H1 (cell line): Measurements from ENCODE around the gene FBXW10B. TPM values are rescaled to one million over a fixed set of nuclear protein-coding genes. Genes with fewer than 3 reads are reported as not detected.
"Not testable (repeated sequence)": the region's sequence is repeated elsewhere in the genome, so short reads cannot be mapped to it uniquely, and the experiment has no call there.

Experiments
- CTCF ChIA-PET: fragments of 300-600 bp; sonication (Branson Sonifier 250); formaldehyde crosslinking; loops from one replicate; lab custom pipeline; 2021; ENCODE audit not compliant: partially characterized antibody; lab: Charles Lee
- POLR2A ChIA-PET: fragments of 300-600 bp; sonication (Branson Sonifier 250); formaldehyde crosslinking; loops from one replicate; lab custom pipeline; 2021; ENCODE audit warnings: inconsistent platforms; ENCODE audit not compliant: partially characterized antibody; lab: Charles Lee
- DNase-seq, 2 experiments: peaks; one replicate each; pipeline versions ENCODE4 v3.0.0 to v3.0.0-alpha.2; 2010 to 2022; ENCODE audit warnings: low spot score in 2 of 2, low read depth in 1 of 2, mixed read lengths in 1 of 2
- FAIRE-seq: peaks from 2 replicates; lab custom pipeline; 2011; peaks lifted over from hg19 to GRCh38; lab: Jason Lieb, UNC
- H2AFZ ChIP-seq: 2 replicates; pipeline ENCODE4 v1.8.1; 2012; ENCODE audit warnings: low read length, inconsistent platforms
- H2AK5ac ChIP-seq: 2 replicates; pipeline ENCODE4 v1.6.1; 2013; ENCODE audit warnings: low read depth, low read length
- H2BK120ac ChIP-seq: replicated peaks from 2 replicates; pipeline ENCODE3; 2013; ENCODE audit warnings: low read depth, low read length, inconsistent platforms
- H2BK12ac ChIP-seq: 2 replicates; pipeline ENCODE4 v1.6.1; 2013; ENCODE audit warnings: low read depth, low read length
- H2BK15ac ChIP-seq: 2 replicates; pipeline ENCODE4 v1.6.1; 2013; ENCODE audit warnings: low read length
- H2BK20ac ChIP-seq: 2 replicates; pipeline ENCODE4 v1.6.1; 2013; ENCODE audit warnings: low read length
- H2BK5ac ChIP-seq: 2 replicates; pipeline ENCODE4 v1.6.1; 2013; ENCODE audit warnings: low read depth, low read length
- H3K14ac ChIP-seq: 2 replicates; pipeline ENCODE4 v1.6.1; 2013; ENCODE audit warnings: inconsistent platforms; ENCODE audit not compliant: insufficient read length
- H3K18ac ChIP-seq: 2 replicates; pipeline ENCODE4 v1.6.1; 2013; ENCODE audit warnings: low read length; ENCODE audit errors: extremely low read depth
- H3K23ac ChIP-seq: 2 replicates; pipeline ENCODE4 v1.6.1; 2013; ENCODE audit warnings: inconsistent platforms; ENCODE audit not compliant: insufficient read length
- H3K23me2 ChIP-seq: 2 replicates; pipeline ENCODE4 v1.6.1; 2013; ENCODE audit warnings: low read depth, low read length
- H3K27ac ChIP-seq: 2 replicates; pipeline ENCODE4 v1.6.1; 2011; ENCODE audit warnings: low read depth, low read length, inconsistent platforms
- H3K27me3 ChIP-seq, 4 experiments: replicated peaks in 1 of 4; 1 replicate in 1 of 4; 2 replicates in 3 of 4; pipeline versions ENCODE4 v1.6.1 to v1.8.1; 2011 to 2013; ENCODE audit warnings: low read length in 3 of 4, mild to moderate bottlenecking in 3 of 4, inconsistent platforms in 2 of 4, mixed read lengths in 2 of 4, moderate library complexity in 1 of 4; ENCODE audit not compliant: control insufficient read depth in 3 of 4, insufficient read depth in 3 of 4; ENCODE audit errors: extremely low read depth in 1 of 4
- H3K36me3 ChIP-seq, 4 experiments: 2 replicates each; pipeline versions ENCODE4 v1.6.1 to v1.8.1; 2011 to 2013; ENCODE audit warnings: mild to moderate bottlenecking in 4 of 4, low read length in 3 of 4, moderate library complexity in 2 of 4, control low read depth in 1 of 4, inconsistent platforms in 1 of 4; ENCODE audit not compliant: insufficient read depth in 4 of 4, control insufficient read depth in 2 of 4
- H3K4ac ChIP-seq: replicated peaks from 2 replicates; pipeline ENCODE3; 2013; ENCODE audit warnings: low read length, low read depth, mixed read lengths, inconsistent platforms; ENCODE audit not compliant: insufficient read length
- H3K4me1 ChIP-seq, 4 experiments: replicated peaks in 1 of 4; 1 replicate in 1 of 4; 2 replicates in 3 of 4; pipeline versions ENCODE4 v1.6.1 to v1.8.1; 2011 to 2013; ENCODE audit warnings: low read length in 3 of 4, inconsistent platforms in 2 of 4, mixed read lengths in 1 of 4; ENCODE audit not compliant: insufficient read depth in 4 of 4, control insufficient read depth in 3 of 4
- H3K4me2 ChIP-seq, 2 experiments: 2 replicates each; pipeline versions ENCODE4 v1.6.1 to v1.8.1; 2011 to 2013; ENCODE audit warnings: low read depth in 2 of 2, low read length in 2 of 2, control low read depth in 1 of 2, inconsistent platforms in 1 of 2, mild to moderate bottlenecking in 1 of 2; ENCODE audit not compliant: insufficient read depth in 1 of 2
- H3K4me3 ChIP-seq, 4 experiments: fragments of 200-600, 300-600 bp in 1 of 4; sonication (generic), shearing (Covaris generic), sonication (Bioruptor Twin) in 1 of 4; 2 replicates each; pipeline versions ENCODE4 v1.5.1 to v1.8.1; 2011 to 2016; ENCODE audit warnings: low read length in 4 of 4, low read depth in 3 of 4, control low read depth in 2 of 4, inconsistent platforms in 2 of 4, mild to moderate bottlenecking in 2 of 4, mixed read lengths in 1 of 4, moderate library complexity in 1 of 4; ENCODE audit not compliant: insufficient read depth in 2 of 4; ENCODE audit errors: extremely low read depth in 1 of 4
- H3K56ac ChIP-seq: replicated peaks from 2 replicates; pipeline ENCODE3; 2013; ENCODE audit warnings: low read depth, mild to moderate bottlenecking, mixed read lengths, low read length, inconsistent platforms; ENCODE audit not compliant: insufficient read length
- H3K79me1 ChIP-seq: 2 replicates; pipeline ENCODE4 v1.6.1; 2013; ENCODE audit warnings: low read depth, low read length, control low read depth
- H3K79me2 ChIP-seq, 2 experiments: 2 replicates each; pipeline versions ENCODE4 v1.6.1 to v1.8.1; 2012 to 2013; ENCODE audit warnings: low read length in 2 of 2, mild to moderate bottlenecking in 2 of 2, inconsistent platforms in 1 of 2; ENCODE audit not compliant: insufficient read depth in 2 of 2, control insufficient read depth in 1 of 2
- H3K9ac ChIP-seq, 4 experiments: replicated peaks in 1 of 4; 1 replicate in 1 of 4; 2 replicates in 3 of 4; pipeline versions ENCODE4 v1.6.1 to v1.8.1; 2011 to 2013; ENCODE audit warnings: low read depth in 3 of 4, low read length in 3 of 4, control low read depth in 2 of 4, mild to moderate bottlenecking in 2 of 4, moderate library complexity in 2 of 4, inconsistent platforms in 1 of 4; ENCODE audit errors: extremely low read depth in 1 of 4
- H3K9me3 ChIP-seq, 2 experiments: 2 replicates each; pipeline versions ENCODE4 v1.6.1 to v1.8.1; 2012 to 2013; ENCODE audit warnings: mild to moderate bottlenecking in 2 of 2, moderate library complexity in 2 of 2, control low read depth in 1 of 2, inconsistent platforms in 1 of 2, low read depth in 1 of 2, low read length in 1 of 2, mixed read lengths in 1 of 2; ENCODE audit not compliant: insufficient read depth in 2 of 2
- H4K20me1 ChIP-seq, 2 experiments: replicated peaks in 1 of 2; 2 replicates each; pipeline versions ENCODE3 to v1.8.1; 2011 to 2013; ENCODE audit warnings: inconsistent platforms in 2 of 2, low read length in 2 of 2, mild to moderate bottlenecking in 1 of 2; ENCODE audit not compliant: insufficient read depth in 2 of 2, control insufficient read depth in 1 of 2
- H4K5ac ChIP-seq: 2 replicates; pipeline ENCODE4 v1.6.1; 2013; ENCODE audit warnings: low read length, low read depth, mixed read lengths, inconsistent platforms; ENCODE audit not compliant: insufficient read length
- H4K8ac ChIP-seq: 2 replicates; pipeline ENCODE4 v1.8.0; 2013; ENCODE audit warnings: mild to moderate bottlenecking, moderate library complexity, low read length, inconsistent platforms; ENCODE audit not compliant: insufficient read depth; ENCODE audit errors: extremely low read depth
- H4K91ac ChIP-seq: replicated peaks from 2 replicates; pipeline ENCODE3; 2013; ENCODE audit warnings: low read length, mixed read lengths, inconsistent platforms; ENCODE audit not compliant: insufficient read length
- WGBS, 2 experiments: shearing (Covaris generic) in 1 of 2; methylation state at CpG; one replicate each; pipeline versions ENCODE4 v1.1.6 to v1.1.7; 2013 to 2015; ENCODE audit warnings: low lambda C conversion rate in 2 of 2, mixed read lengths in 2 of 2, inconsistent platforms in 1 of 2, low coverage in 1 of 2, missing lambda C conversion rate in 1 of 2; ENCODE audit not compliant: insufficient replicate concordance in 2 of 2, insufficient coverage in 1 of 2, insufficient read length in 1 of 2; ENCODE audit errors: extremely low coverage in 1 of 2, missing lambda C conversion rate in 1 of 2; 5-methylcytosine and 5-hydroxymethylcytosine counted together
- polyA plus RNA-seq, 7 experiments: library from polyadenylated mRNA; depleted of rRNA in 3 of 7; stranded (reverse) in 5 of 7; unstranded in 2 of 7; fragments of >200 nt in 5 of 7; fragments of 200-250 nt in 2 of 7; gene quantifications; 1 replicate in 5 of 7; 2 replicates in 1 of 7; 4 replicates in 1 of 7; pipeline versions ENCODE4 v1.2.1 to v1.2.3, GENCODE V29; 2011 to 2013; ENCODE audit warnings: missing spikeins in 2 of 7, mixed read lengths in 2 of 7
- total RNA-seq: library from RNA; stranded (reverse); fragmentation: NEBNext Ultra II Directional; extraction: Animal tissue kit (Norgen Biotek cat#: 25700); gene quantifications from 2 replicates; pipeline ENCODE4 v1.2.1, GENCODE V29; 2021

The FBXW10B gene
- total and polyA plus RNA-seq, 2 of the 8 experiments (the other 6 are each of a cell fraction or from before 2014, with no cell fraction given): 0.14 TPM; not detected in 1

DNA sequence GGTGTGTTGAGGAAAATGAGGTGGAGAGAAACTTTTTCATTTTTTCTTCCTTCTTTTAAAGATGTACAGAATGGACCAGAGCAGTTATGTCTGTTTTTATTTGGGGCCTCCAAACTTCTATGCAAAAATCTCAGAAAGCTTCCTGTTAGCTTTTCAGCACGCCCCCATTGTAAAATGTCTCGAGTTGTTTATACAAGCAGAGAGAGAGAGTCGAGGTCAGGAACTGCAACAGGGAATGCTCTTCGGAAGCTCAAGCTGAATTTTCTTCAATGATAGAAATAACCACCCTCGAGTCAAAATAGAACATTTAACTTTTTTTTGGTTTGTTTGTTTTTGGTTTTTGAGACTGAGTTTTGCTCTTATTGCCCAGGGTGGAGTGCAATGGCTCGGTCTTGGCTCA is 3.7 kb downstream of the FBXW10B start:
- H3K14ac ChIP-seq, FAIRE-seq, POLR2A ChIA-PET, H4K8ac ChIP-seq, H3K18ac ChIP-seq, H3K4ac ChIP-seq, DNase-seq, H2BK5ac ChIP-seq, H4K91ac ChIP-seq, H3K23ac ChIP-seq, H3K27ac ChIP-seq, H4K5ac ChIP-seq, H3K9ac ChIP-seq, H2AFZ ChIP-seq, H3K27me3 ChIP-seq, H3K23me2 ChIP-seq, H3K4me1 ChIP-seq, H2BK15ac ChIP-seq, H2BK20ac ChIP-seq, H2BK12ac ChIP-seq, CTCF ChIA-PET, H3K9me3 ChIP-seq, H4K20me1 ChIP-seq, H2BK120ac ChIP-seq, H2AK5ac ChIP-seq, H3K4me2 ChIP-seq, H3K56ac ChIP-seq, H3K79me2 ChIP-seq, H3K4me3 ChIP-seq, H3K79me1 ChIP-seq, H3K36me3 ChIP-seq: not testable (repeated sequence)
- 86% methylated on average over 5 of the region's 6 CpGs; no CpG with 5 or more reads in 1 of the 2 experiments for WGBS, 2 experiments

GRCh38 chr17:15613111-15613510 is 6.4 kb downstream of the FBXW10B start:
- DNase-seq, H3K27me3 ChIP-seq, CTCF ChIA-PET, H3K4me3 ChIP-seq, H2BK12ac ChIP-seq, H3K27ac ChIP-seq, H3K14ac ChIP-seq, POLR2A ChIA-PET, H3K18ac ChIP-seq, FAIRE-seq, H3K4ac ChIP-seq, H3K36me3 ChIP-seq, H2BK15ac ChIP-seq, H2BK20ac ChIP-seq, H4K20me1 ChIP-seq, H2BK120ac ChIP-seq, H3K9me3 ChIP-seq, H3K23ac ChIP-seq, H3K79me1 ChIP-seq, H3K4me2 ChIP-seq, H3K23me2 ChIP-seq, H4K8ac ChIP-seq, H3K4me1 ChIP-seq, H3K79me2 ChIP-seq, H2BK5ac ChIP-seq, H3K56ac ChIP-seq, H4K5ac ChIP-seq, H3K9ac ChIP-seq, H4K91ac ChIP-seq, H2AFZ ChIP-seq, H2AK5ac ChIP-seq: not testable (repeated sequence)
- 100% methylated on average over 1 of the region's 1 CpG; no CpG with 5 or more reads in 1 of the 2 experiments for WGBS, 2 experiments
